ENCODE measurements around the gene WDR54.
A peak's percentile ranks its signal among the peaks of the same experiment; 100 is the strongest.

The WDR54 gene

GRCh38 chr2:74447230-74447999 is 25.9 kb downstream of the WDR54 start:
- TF ChIP-seq ZFX (IDR thresholded peaks at IDR 0.05) (no peak), CTCF (conservative IDR thresholded peaks at IDR 0.05) (no peak)
- no peak overlapping the region for H3K27ac ChIP-seq

GRCh38 chr2:74448771-74449170 is 27.2 kb downstream of the WDR54 start:
- TF ChIP-seq ZFX (IDR thresholded peaks at IDR 0.05) = no peak
- TF ChIP-seq CTCF (conservative IDR thresholded peaks at IDR 0.05) = no peak
- no peak overlapping the region for H3K27ac ChIP-seq

GRCh38 chr2:74450570-74451190 is 29.1 kb downstream of the WDR54 start:
- TF ChIP-seq CTCF (conservative IDR thresholded peaks at IDR 0.05) = no peak
- no peak for TF ChIP-seq ZFX (IDR thresholded peaks at IDR 0.05)
- H3K27ac ChIP-seq = no peak overlapping the region

GRCh38 chr2:74454654-74455511 is 33.4 kb downstream of the WDR54 start, which contains the start of gene INO80B:
TSS of gene INO80B (plus strand) at chr2:74455087. CDS start at chr2:74455117, 30 bp downstream.
- TF ChIP-seq CTCF (conservative IDR thresholded peaks at IDR 0.05) (no peak), ZFX (IDR thresholded peaks at IDR 0.05) (no peak)
- H3K27ac ChIP-seq = peak within 1 kb of the TSS; percentile 60

- TF ChIP-seq CTCF (conservative IDR thresholded peaks at IDR 0.05) (no peak), ZFX (IDR thresholded peaks at IDR 0.05) (no peak)
- H3K27ac ChIP-seq = peak overlapping the region; percentile 81
Measured at GRCh38 chr2:74457129-74457548, 35.6 kb downstream of the WDR54 start.

GRCh38 chr2:74457549-74458131 is 36.1 kb downstream of the WDR54 start:
- TF ChIP-seq CTCF (conservative IDR thresholded peaks at IDR 0.05) (no peak), ZFX (IDR thresholded peaks at IDR 0.05) (no peak)

More at GRCh38 chr2:74457549-74458131, 36.1 kb downstream of the WDR54 start:
- H3K27ac ChIP-seq = peak overlapping the region; percentile 81

Measured in C4-2B (cell line).